H9 (cell line): Measurements from ENCODE around the gene EFNA1. TPM values are rescaled to one million over a fixed set of nuclear protein-coding genes. Genes with fewer than 3 reads are reported as not detected.

Experiments used
- DNase-seq: peaks from one replicate; pipeline ENCODE4 v3.0.0-alpha.2; 2017
- H2AFZ ChIP-seq: one replicate; pipeline ENCODE4 v1.6.1; 2013; ENCODE audit warnings: mild to moderate bottlenecking, low read length, control low read depth, moderate library complexity
- H2AK5ac ChIP-seq: 2 replicates; pipeline ENCODE4 v1.6.1; 2013; ENCODE audit warnings: low read length, control low read depth, mixed read lengths; ENCODE audit not compliant: insufficient read length
- H2BK120ac ChIP-seq: one replicate; pipeline ENCODE4 v1.6.1; 2013; ENCODE audit warnings: low read depth, mild to moderate bottlenecking, low read length, control low read depth, inconsistent platforms; ENCODE audit not compliant: poor library complexity, severe bottlenecking
- H2BK12ac ChIP-seq: 2 replicates; pipeline ENCODE4 v1.6.1; 2013; ENCODE audit warnings: low read length, control low read depth, mixed read lengths, low read depth; ENCODE audit not compliant: insufficient read length
- H2BK15ac ChIP-seq: 2 replicates; pipeline ENCODE4 v1.6.1; 2013; ENCODE audit warnings: low read depth, low read length, control low read depth
- H2BK20ac ChIP-seq: one replicate; pipeline ENCODE4 v1.6.1; 2013; ENCODE audit warnings: low read depth, mild to moderate bottlenecking, low read length, control low read depth, inconsistent platforms; ENCODE audit not compliant: poor library complexity, severe bottlenecking
- H2BK5ac ChIP-seq: 2 replicates; pipeline ENCODE4 v1.6.1; 2013; ENCODE audit warnings: low read length, control low read depth, mixed read lengths; ENCODE audit not compliant: insufficient read length
- H3K14ac ChIP-seq: 2 replicates; pipeline ENCODE4 v1.6.1; 2013; ENCODE audit warnings: low read length, control low read depth; ENCODE audit not compliant: insufficient read depth
- H3K18ac ChIP-seq: 2 replicates; pipeline ENCODE4 v1.6.1; 2013; ENCODE audit warnings: low read depth, mild to moderate bottlenecking, mixed read lengths, low read length, control low read depth; ENCODE audit not compliant: insufficient read length
- H3K23ac ChIP-seq: 2 replicates; pipeline ENCODE4 v1.6.1; 2013; ENCODE audit warnings: low read length, control low read depth, mixed read lengths, low read depth; ENCODE audit not compliant: insufficient read length
- H3K23me2 ChIP-seq: 2 replicates; pipeline ENCODE4 v1.6.1; 2013; ENCODE audit warnings: low read depth, mild to moderate bottlenecking, mixed read lengths, low read length, control low read depth; ENCODE audit not compliant: insufficient read length, poor library complexity, severe bottlenecking
- H3K27ac ChIP-seq: 2 replicates; pipeline ENCODE4 v1.5.1; 2013; ENCODE audit warnings: low read length, control low read depth, mixed read lengths, low read depth; ENCODE audit not compliant: insufficient read length
- H3K27me3 ChIP-seq: 2 replicates; pipeline ENCODE4 v1.6.1; 2013; ENCODE audit warnings: low read length, control low read depth, inconsistent platforms; ENCODE audit not compliant: insufficient read depth
- H3K4ac ChIP-seq: 2 replicates; pipeline ENCODE4 v1.6.1; 2013; ENCODE audit warnings: low read depth, mild to moderate bottlenecking, control low read depth, inconsistent platforms, low read length, moderate library complexity
- H3K4me1 ChIP-seq: 2 replicates; pipeline ENCODE4 v1.6.1; 2013; ENCODE audit warnings: low read length, control low read depth, inconsistent platforms; ENCODE audit not compliant: insufficient read depth
- H3K4me2 ChIP-seq: 2 replicates; pipeline ENCODE4 v1.6.1; 2013; ENCODE audit warnings: low read length, control low read depth, mixed read lengths; ENCODE audit not compliant: insufficient read length, insufficient read depth
- H3K56ac ChIP-seq: 2 replicates; pipeline ENCODE4 v1.6.1; 2013; ENCODE audit warnings: low read depth, mild to moderate bottlenecking, mixed read lengths, low read length, control low read depth; ENCODE audit not compliant: insufficient read length
- H3K79me1 ChIP-seq: 2 replicates; pipeline ENCODE4 v1.6.1; 2013; ENCODE audit warnings: low read depth, mild to moderate bottlenecking, moderate library complexity, low read length, control low read depth, inconsistent platforms; ENCODE audit not compliant: insufficient read depth, poor library complexity, severe bottlenecking
- H3K79me2 ChIP-seq: 2 replicates; pipeline ENCODE4 v1.6.1; 2013; ENCODE audit warnings: low read length, control low read depth, inconsistent platforms; ENCODE audit not compliant: insufficient read depth
- H3K9ac ChIP-seq: 2 replicates; pipeline ENCODE4 v1.6.1; 2013; ENCODE audit warnings: low read length, control low read depth, mixed read lengths; ENCODE audit not compliant: insufficient read length; ENCODE audit errors: extremely low read depth
- H3K9me3 ChIP-seq: one replicate; pipeline ENCODE4 v1.6.1; 2013; ENCODE audit warnings: low read depth, low read length, inconsistent platforms; ENCODE audit not compliant: control insufficient read depth
- H3T11ph ChIP-seq: one replicate; pipeline ENCODE4 v1.6.1; 2013; ENCODE audit warnings: mild to moderate bottlenecking, low read length, control low read depth, inconsistent platforms
- H4K20me1 ChIP-seq: one replicate; pipeline ENCODE4 v1.6.1; 2013; ENCODE audit not compliant: control insufficient read depth, insufficient read length, insufficient read depth
- H4K5ac ChIP-seq: 2 replicates; pipeline ENCODE4 v1.6.1; 2013; ENCODE audit warnings: low read depth, mild to moderate bottlenecking, mixed read lengths, low read length, control low read depth; ENCODE audit not compliant: insufficient read length
- H4K8ac ChIP-seq: replicated peaks from 2 replicates; pipeline ENCODE4 v1.6.1; 2013; ENCODE audit warnings: low read length, control low read depth, mixed read lengths, low read depth; ENCODE audit not compliant: insufficient read length
- H4K91ac ChIP-seq: 2 replicates; pipeline ENCODE4 v1.6.1; 2013; ENCODE audit warnings: low read depth, mild to moderate bottlenecking, moderate library complexity, mixed read lengths, low read length, control low read depth; ENCODE audit not compliant: insufficient read length
- H3K27ac Mint-ChIP-seq, 3 experiments: 2 replicates in 2 of 3; 3 replicates in 1 of 3; pipeline ENCODE4 v1.8.0; 2020 to 2021; ENCODE audit warnings: mixed read lengths in 3 of 3, mild to moderate bottlenecking in 1 of 3, moderate library complexity in 1 of 3
- H3K27me3 Mint-ChIP-seq: 2 replicates; pipeline ENCODE4 v1.8.0; 2021; ENCODE audit warnings: low read depth, mild to moderate bottlenecking, moderate library complexity, mixed read lengths
- H3K36me3 Mint-ChIP-seq, 3 experiments: 2 replicates in 2 of 3; 3 replicates in 1 of 3; pipeline ENCODE4 v1.8.0; 2020 to 2021; ENCODE audit warnings: low read depth in 3 of 3, mixed read lengths in 3 of 3; ENCODE audit not compliant: insufficient read depth in 1 of 3
- H3K4me1 Mint-ChIP-seq, 2 experiments: 2 replicates each; pipeline ENCODE4 v1.8.0; 2020; ENCODE audit warnings: mixed read lengths in 2 of 2
- H3K4me3 Mint-ChIP-seq, 2 experiments: 2 replicates in 1 of 2; 3 replicates in 1 of 2; pipeline ENCODE4 v1.8.0; 2020 to 2021; ENCODE audit warnings: mild to moderate bottlenecking in 2 of 2, mixed read lengths in 2 of 2, moderate library complexity in 1 of 2
- H3K9me3 Mint-ChIP-seq, 2 experiments: 2 replicates in 1 of 2; 3 replicates in 1 of 2; pipeline ENCODE4 v1.8.0; 2020; ENCODE audit warnings: mild to moderate bottlenecking in 2 of 2, mixed read lengths in 2 of 2, moderate library complexity in 1 of 2
- CTCF ChIP-seq: fragments of 200-600 bp; sonication (generic); conservative IDR thresholded peaks from 3 replicates; pipeline ENCODE4 v1.8.0; 2021; ENCODE audit warnings: antibody characterized with exemption, mild to moderate bottlenecking
- WGBS: extraction: QIAGEN DNeasy Blood & Tissue Kit; methylation state at CpG from one replicate; pipeline ENCODE4 v1.1.7; 2013; ENCODE audit warnings: missing lambda C conversion rate, low lambda C conversion rate, mixed read lengths; ENCODE audit not compliant: insufficient read length; ENCODE audit errors: extremely low coverage; 5-methylcytosine and 5-hydroxymethylcytosine counted together
- total RNA-seq: library from RNA; stranded (reverse); gene quantifications from 2 replicates; pipeline ENCODE4 v1.2.1, GENCODE V29; 2021

Gene EFNA1
- total RNA-seq, 1 experiment from 2014 or later = 1.4 TPM

GRCh38 chr1:155170806-155171205 lies 43.1 kb downstream of the EFNA1 start:
- no peak for DNase-seq
- no peak overlapping the region for H3K4me3 Mint-ChIP-seq
- no peaks in the 10 kb centered on the region; the same call in none of the 2 replicates for H3K27me3 Mint-ChIP-seq
- Histone ChIP-seq H2BK5ac (no peak overlapping the region), H4K8ac (no peak overlapping the region), H2AK5ac (no peak overlapping the region), H3K79me2 (no peaks in the 10 kb centered on the region; the same call in 1 of the 2 replicates), H3K23ac (no peak overlapping the region), H3K4me1 (no peaks in the 10 kb centered on the region), H2BK15ac (no peak overlapping the region), H4K20me1 (no peaks in the 10 kb centered on the region), H2BK20ac (no peak overlapping the region), H3K79me1 (no peaks in the 10 kb centered on the region), H4K91ac (no peak overlapping the region), H3K27me3 (no peaks in the 10 kb centered on the region), H3K9ac (no peak overlapping the region), H3K4me2 (no peak overlapping the region), H3K9me3 (no peaks in the 10 kb centered on the region), H4K5ac (no peak overlapping the region), H3K27ac (no peak overlapping the region), H3K4ac (no peak overlapping the region), H3K14ac (no peak overlapping the region), H3K56ac (no peak overlapping the region), H2AFZ (no peak overlapping the region), H3T11ph (no peak overlapping the region), H3K18ac (no peak overlapping the region), H2BK12ac (no peak overlapping the region), H2BK120ac (no peak overlapping the region), H3K23me2 (peaks cover 25% of the 10 kb centered on the region)
- TF ChIP-seq CTCF = no peak
- H3K27ac Mint-ChIP-seq = no peak overlapping the region
- peaks cover 24 to 38% of the 10 kb centered on the region in 2 experiments for H3K4me1 Mint-ChIP-seq
- H3K36me3 Mint-ChIP-seq = peaks cover 3 to 22% (median 16%) of the 10 kb centered on the region in 3 experiments
- peaks cover 0 to under 1% of the 10 kb centered on the region in 2 experiments; a peak in 2 of 5 replicates for H3K9me3 Mint-ChIP-seq
- WGBS = no CpG with 5 or more reads among the region's 7 CpGs
